HepG2 (cell line): ENCODE measurements around the gene CCDC178. TPM values are rescaled to one million over a fixed set of nuclear protein-coding genes. Genes with fewer than 3 reads are reported as not detected.

Experiments used
- ATAC-seq: fragments of 200-7000 bp; cut with Tn5 transposase; 3 replicates; pipeline ENCODE4 v1.9.1; 2020; ENCODE audit warnings: mild to moderate bottlenecking, moderate library complexity
- BruUV-seq: library from RNA; stranded (reverse); fragments of 400-500 nt; replicated peaks from 2 replicates; lab custom pipeline; 2021; lab: Mats Ljungman, UMichigan
- CTCF ChIA-PET: fragments of 300-600 bp; formaldehyde crosslinking; extraction: SDS; loops from one replicate; lab custom pipeline; 2021; ENCODE audit warnings: low total read pairs, inconsistent platforms, low intra/inter-chr PET ratio; lab: Yijun Ruan, JAX
- POLR2A ChIA-PET: fragments of 350-600 bp; sonication (Branson Sonifier 250); formaldehyde crosslinking; loops from one replicate; lab custom pipeline; 2020; ENCODE audit warnings: antibody characterized with exemption, inconsistent platforms; lab: Yijun Ruan, JAX
- DNase-seq: peaks from one replicate; pipeline ENCODE4 v3.0.0-alpha.2; 2015; ENCODE audit warnings: low spot score
- FAIRE-seq: peaks from 3 replicates; lab custom pipeline; 2011; peaks lifted over from hg19 to GRCh38; lab: Jason Lieb, UNC
- H2AFZ ChIP-seq: one replicate; pipeline ENCODE4 v1.6.1; 2011; ENCODE audit warnings: low read length, inconsistent platforms
- H3K27ac ChIP-seq: fragments of 300-600 bp; 3 replicates; pipeline ENCODE4 v1.8.0; 2011; ENCODE audit warnings: mixed run types, mild to moderate bottlenecking, mixed read lengths, low read length, inconsistent platforms; ENCODE audit not compliant: insufficient read depth; ENCODE audit errors: extremely low read length
- H3K27me3 ChIP-seq, 2 experiments: fragments of 200-600 bp in 1 of 2; 2 replicates in 1 of 2; 3 replicates in 1 of 2; pipeline versions ENCODE4 v1.6.0 to v1.8.0; 2011; ENCODE audit warnings: low read length in 2 of 2, mild to moderate bottlenecking in 2 of 2, moderate library complexity in 2 of 2, inconsistent platforms in 1 of 2; ENCODE audit not compliant: insufficient read depth in 2 of 2, control insufficient read depth in 1 of 2
- H3K36me3 ChIP-seq, 2 experiments: fragments of 200-600 bp in 1 of 2; replicated peaks in 1 of 2; 2 replicates in 1 of 2; 3 replicates in 1 of 2; pipeline versions ENCODE4 v1.5.1 to v1.8.0; 2011; ENCODE audit warnings: low read length in 2 of 2, inconsistent platforms in 1 of 2; ENCODE audit not compliant: insufficient read depth in 2 of 2, control insufficient read depth in 1 of 2
- H3K4me1 ChIP-seq: 2 replicates; pipeline ENCODE4 v1.5.1; 2012; ENCODE audit warnings: low read length, inconsistent platforms; ENCODE audit not compliant: insufficient read depth
- H3K4me2 ChIP-seq: 2 replicates; pipeline ENCODE4 v1.6.0; 2011; ENCODE audit warnings: low read depth, low read length, inconsistent platforms
- H3K4me3 ChIP-seq, 3 experiments: fragments of 200-600 bp in 1 of 3; sonication (generic), shearing (Covaris generic) in 1 of 3; replicated peaks in 1 of 3; 2 replicates each; pipeline ENCODE4 v1.5.1; 2011 to 2016; ENCODE audit warnings: low read length in 3 of 3, inconsistent platforms in 2 of 3, low read depth in 2 of 3, mild to moderate bottlenecking in 2 of 3, control low read depth in 1 of 3, mixed read lengths in 1 of 3; ENCODE audit not compliant: insufficient read depth in 1 of 3
- H3K79me2 ChIP-seq: one replicate; pipeline ENCODE4 v1.6.1; 2011; ENCODE audit warnings: low read length, inconsistent platforms; ENCODE audit not compliant: insufficient read depth
- H3K9ac ChIP-seq: 2 replicates; pipeline ENCODE4 v1.6.0; 2011; ENCODE audit warnings: mild to moderate bottlenecking, low read depth, low read length, inconsistent platforms; ENCODE audit not compliant: insufficient read depth
- H3K9me3 ChIP-seq: 2 replicates; pipeline ENCODE4 v1.5.1; 2012; ENCODE audit warnings: mild to moderate bottlenecking, low read length
- H4K20me1 ChIP-seq: 2 replicates; pipeline ENCODE4 v1.6.0; 2011; ENCODE audit warnings: inconsistent platforms, mild to moderate bottlenecking, low read length, moderate library complexity; ENCODE audit not compliant: insufficient read depth
- BRCA1 ChIP-seq: sonication (generic); formaldehyde crosslinking; IDR thresholded peaks from 2 replicates; pipeline ENCODE4 v1.4.0; 2020; ENCODE audit warnings: missing genetic modification reagents
- CEBPG ChIP-seq: IDR thresholded peaks from 2 replicates; pipeline ENCODE4 v1.6.1; 2016
- DBP ChIP-seq: sonication (generic); formaldehyde crosslinking; IDR thresholded peaks from 2 replicates; pipeline ENCODE4 v1.4.0; 2020; ENCODE audit warnings: missing genetic modification reagents; ENCODE audit errors: not compliant biosample characterization
- HOMEZ ChIP-seq: IDR thresholded peaks from 2 replicates; pipeline ENCODE4 v1.6.1; 2016; ENCODE audit warnings: low read depth
- JDP2 ChIP-seq: sonication (generic); formaldehyde crosslinking; IDR thresholded peaks from 2 replicates; pipeline ENCODE4 v1.8.1; 2022; ENCODE audit warnings: missing genetic modification reagents, borderline replicate concordance
- KLF15 ChIP-seq: sonication (generic); formaldehyde crosslinking; IDR thresholded peaks from 2 replicates; pipeline ENCODE4 v1.8.1; 2023; ENCODE audit warnings: borderline replicate concordance, mild to moderate bottlenecking, inconsistent platforms, missing genetic modification reagents, mixed read lengths
- PRPF4 ChIP-seq: fragments of 200-400 bp; formaldehyde crosslinking; IDR thresholded peaks from 2 replicates; pipeline ENCODE4 v1.6.1; 2016; ENCODE audit warnings: low read length, low read depth; ENCODE audit not compliant: poor library complexity, severe bottlenecking
- TBP ChIP-seq: sonication (generic); formaldehyde crosslinking; IDR thresholded peaks from 2 replicates; pipeline ENCODE4 v1.5.0; 2020; ENCODE audit warnings: missing genetic modification reagents
- TFDP1 ChIP-seq: IDR thresholded peaks from 2 replicates; pipeline ENCODE4 v1.6.1; 2016; ENCODE audit warnings: missing compliant biosample characterization, missing genetic modification reagents, borderline replicate concordance
- TP53 ChIP-seq: sonication (generic); formaldehyde crosslinking; conservative IDR thresholded peaks from 2 replicates; pipeline ENCODE4 v1.4.0; 2020; ENCODE audit warnings: missing genetic modification reagents
- ZKSCAN5 ChIP-seq: sonication (generic); formaldehyde crosslinking; IDR thresholded peaks from 2 replicates; pipeline ENCODE4 v1.5.1; 2020; ENCODE audit warnings: mild to moderate bottlenecking, missing genetic modification reagents
- ZNF407 ChIP-seq: sonication (generic); formaldehyde crosslinking; IDR thresholded peaks from one replicate; pipeline ENCODE4 v1.5.1; 2020; ENCODE audit warnings: mild to moderate bottlenecking, missing genetic modification reagents; ENCODE audit errors: not compliant biosample characterization
- ZNF629 ChIP-seq: sonication (generic); formaldehyde crosslinking; conservative IDR thresholded peaks from 2 replicates; pipeline ENCODE4 v1.5.0; 2020; ENCODE audit warnings: missing genetic modification reagents
- WGBS: methylation state at CpG from one replicate; pipeline ENCODE4 v1.1.6; 2017; ENCODE audit warnings: low lambda C conversion rate; 5-methylcytosine and 5-hydroxymethylcytosine counted together
- in situ Hi-C: cut with HindIII; loops from 2 replicates; pipeline ENCODE4 v1.10.0; 2017; ENCODE audit warnings: low pct_unique_long_range_greater_than_20kb; ENCODE audit not compliant: extremely low pct_ligation_motif_present
- intact Hi-C: fragments of 100-400 bp; cut with micrococcal nuclease; formaldehyde crosslinking; loops from one replicate; pipeline ENCODE4 v1.10.0; 2022; ENCODE audit not compliant: unreplicated experiment
- polyA plus RNA-seq, 8 experiments: library from polyadenylated mRNA; depleted of rRNA in 3 of 8; stranded (reverse) in 7 of 8; unstranded in 1 of 8; fragments of >200 nt; fragmentation: Illumina TruSeq in 4 of 8; extraction: Trizol in 4 of 8; gene quantifications; 2 replicates each; pipeline versions ENCODE4 v1.2.1 to v1.2.3, GENCODE V29; 2011 to 2016; ENCODE audit warnings: low read depth in 4 of 8, missing spikeins in 1 of 8, mixed read lengths in 1 of 8; ENCODE audit not compliant: insufficient read depth in 1 of 8
- total RNA-seq, 5 experiments: library from RNA; depleted of rRNA; stranded (reverse); fragments of >200 nt; fragmentation: Illumina TruSeq; extraction: Trizol; gene quantifications; 2 replicates each; pipeline ENCODE4 v1.2.3, GENCODE V29; 2016; ENCODE audit warnings: low read depth in 1 of 5

Gene CCDC178
- total and polyA plus RNA-seq, 2 of the 13 experiments (the other 11 are each of a cell fraction or from before 2014, with no cell fraction given), result not detected

- Histone ChIP-seq H3K36me3 (no peaks in the 10 kb centered on the region), H3K4me1 (no peaks in the 10 kb centered on the region)
- CTCF ChIA-PET, result no interaction called here
These were observed 483.8 kb downstream of the CCDC178 start for GRCh38 chr18:32956591-32957315.

More at GRCh38 chr18:32956591-32957315, 483.8 kb downstream of the CCDC178 start:
- POLR2A ChIA-PET, result no interaction called here
- H3K4me3 ChIP-seq, result no peak overlapping the region
- intact Hi-C loops (no loop called here), in situ Hi-C loops (no loop called here)
- no peak overlapping the region for H2AFZ ChIP-seq
- ATAC-seq (no peak), DNase-seq (no peak), FAIRE-seq (no peak)
- no peaks in the 10 kb centered on the region for H3K79me2 ChIP-seq
- 4% methylated on average over 3 of the region's 3 CpGs for WGBS
- no peak overlapping the region for H3K4me2 ChIP-seq
- no peak overlapping the region for H3K27ac ChIP-seq
- no peak overlapping the region for H3K9ac ChIP-seq
- TF ChIP-seq ZNF629 (no peak), HOMEZ (CRISPR knock-in tag) (no peak), TP53 (CRISPR knock-in tag) (no peak), TFDP1 (CRISPR knock-in tag) (no peak), KLF15 (no peak), DBP (CRISPR knock-in tag) (no peak), BRCA1 (CRISPR knock-in tag) (no peak), TBP (no peak), CEBPG (no peak), PRPF4 (no peak), ZNF407 (no peak), ZKSCAN5 (CRISPR knock-in tag) (no peak), JDP2 (CRISPR knock-in tag) (no peak)
- no peaks in the 10 kb centered on the region for H4K20me1 ChIP-seq
- H3K9me3 ChIP-seq, result peaks cover 5% of the 10 kb centered on the region
- no TSS peak for BruUV-seq
- no peaks in the 10 kb centered on the region for H3K27me3 ChIP-seq
